Left colon (tissue), 2 donors: ENCODE data around the gene CCDC134. TPM values are rescaled to one million over a fixed set of nuclear protein-coding genes. Genes with fewer than 3 reads are reported as not detected.
A peak's percentile ranks its signal among the peaks of the same experiment; 100 is the strongest.
"Not testable (repeated sequence)": the region's sequence is repeated elsewhere in the genome, so short reads cannot be mapped to it uniquely, and the experiment has no call there.

Experiments
- ATAC-seq: fragments of 200-7000 bp; cut with Tn5 transposase; one replicate; pipeline ENCODE4 v1.9.1; 2020; ENCODE audit warnings: mild to moderate bottlenecking, moderate library complexity
- DNase-seq, 2 donors: peaks; one replicate each; pipeline ENCODE4 v3.0.0-alpha.2; 2020
- intact Hi-C, 2 donors: fragments of 100-400 bp; cut with DNase I in 1 of 2; cut with micrococcal nuclease in 1 of 2; formaldehyde crosslinking; loops; one replicate each; pipeline versions ENCODE4 v1.11.2 to v1.14.0; 2022; cut with DNase I, micrococcal nuclease
- total RNA-seq, 2 donors: library from RNA; stranded (reverse); fragmentation: NEBNext Ultra II Directional; extraction: Animal tissue kit (Norgen Biotek cat#: 25700); gene quantifications; one replicate each; pipeline ENCODE4 v1.2.1, GENCODE V29; 2021
- donor health status: DM: no; HTN: no; CAD: no.
- donor health status: DM: yes; HTN: yes; CAD: no.

Gene CCDC134
- total RNA-seq, 2 donors from 2014 or later: 8.8 to 11.0 TPM

DNA sequence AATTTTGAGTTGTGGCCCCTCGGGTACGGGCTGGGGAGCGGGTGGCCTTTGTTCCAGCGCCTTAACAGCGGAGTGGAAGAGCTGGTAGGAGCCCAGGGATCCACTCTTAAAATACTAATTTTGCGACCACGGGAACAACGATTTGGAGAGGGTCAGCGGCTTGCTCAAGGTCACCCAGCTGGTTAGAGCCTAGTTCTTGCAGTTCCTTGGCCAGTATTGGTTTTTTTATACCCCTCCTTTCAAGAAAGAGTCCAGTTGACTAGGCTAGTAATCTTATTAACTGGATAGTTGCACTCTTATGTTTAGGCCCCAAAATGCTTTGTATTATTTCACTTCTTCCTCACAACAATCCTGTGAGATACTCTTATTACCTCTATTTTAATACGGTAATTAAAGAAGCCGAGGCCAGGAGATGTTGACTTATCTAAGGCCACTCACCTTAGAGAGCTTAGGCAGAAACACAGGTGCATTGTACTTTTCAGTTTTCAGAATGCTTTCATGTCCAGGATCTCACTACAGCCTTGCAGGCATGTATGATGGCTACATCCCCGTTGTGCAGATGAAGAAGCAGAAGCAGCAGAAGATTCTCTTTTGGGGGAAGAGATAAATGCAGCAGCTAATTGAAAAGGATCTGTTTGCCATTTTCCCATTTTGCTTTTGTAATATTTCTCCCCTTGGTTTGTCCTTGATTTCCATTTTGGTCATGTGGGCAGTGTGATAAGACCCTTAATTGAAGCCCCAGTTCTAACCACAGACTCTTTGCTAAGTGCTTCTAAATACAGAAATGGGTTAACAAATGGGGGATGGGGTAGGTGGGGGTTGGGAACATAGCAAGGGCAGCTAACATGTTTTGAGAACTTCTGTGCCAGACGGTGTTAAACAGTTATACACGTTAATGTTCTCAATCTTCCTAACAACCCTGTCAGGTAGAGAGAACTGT is 33.8 kb downstream of the CCDC134 start:
- DNase-seq (no peak), ATAC-seq (no peak)
- intact Hi-C loops: no loop called here

DNA sequence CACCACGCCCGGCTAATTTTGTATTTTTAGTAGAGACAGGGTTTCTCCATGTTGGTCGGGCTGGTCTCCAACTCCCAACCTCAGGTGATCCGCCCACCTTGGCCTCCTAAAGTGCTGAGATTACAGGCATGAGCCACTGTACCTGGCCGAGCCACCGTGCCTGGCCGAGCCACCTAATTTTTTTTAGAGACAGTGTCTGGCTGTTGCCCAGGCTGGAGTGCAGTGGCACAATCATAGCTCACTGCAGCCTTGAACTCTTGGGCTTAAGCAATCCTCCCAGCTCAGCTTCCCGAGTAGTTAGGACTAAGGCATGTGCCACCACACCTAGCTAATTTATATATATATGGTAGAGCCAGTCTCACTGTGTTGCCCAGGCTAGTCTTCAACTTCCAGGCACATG is 35.0 kb downstream of the CCDC134 start:
- DNase-seq, intact Hi-C loops, ATAC-seq: not testable (repeated sequence)

DNA sequence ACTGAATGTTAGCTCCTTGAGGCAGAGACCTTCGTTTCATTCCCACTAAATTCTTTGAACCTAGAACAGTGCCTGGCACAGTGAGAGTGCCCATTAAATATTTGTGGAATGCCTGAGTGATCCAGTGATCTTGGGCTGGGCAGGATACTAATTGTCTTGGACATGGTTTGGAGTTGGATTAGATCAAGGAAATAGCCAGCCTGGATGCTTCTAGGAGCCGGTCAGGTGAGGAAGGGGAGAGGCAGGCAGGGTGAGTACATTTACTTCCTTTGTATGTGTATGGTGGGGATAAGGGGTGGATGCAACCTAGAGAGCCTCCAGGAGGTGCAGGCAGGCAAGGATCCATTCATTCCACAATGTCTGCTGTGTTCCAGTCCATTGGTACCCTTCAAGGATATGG is 36.1 kb downstream of the CCDC134 start:
- DNase-seq: no peak
- no peak for ATAC-seq
- intact Hi-C loops: no loop called here

DNA sequence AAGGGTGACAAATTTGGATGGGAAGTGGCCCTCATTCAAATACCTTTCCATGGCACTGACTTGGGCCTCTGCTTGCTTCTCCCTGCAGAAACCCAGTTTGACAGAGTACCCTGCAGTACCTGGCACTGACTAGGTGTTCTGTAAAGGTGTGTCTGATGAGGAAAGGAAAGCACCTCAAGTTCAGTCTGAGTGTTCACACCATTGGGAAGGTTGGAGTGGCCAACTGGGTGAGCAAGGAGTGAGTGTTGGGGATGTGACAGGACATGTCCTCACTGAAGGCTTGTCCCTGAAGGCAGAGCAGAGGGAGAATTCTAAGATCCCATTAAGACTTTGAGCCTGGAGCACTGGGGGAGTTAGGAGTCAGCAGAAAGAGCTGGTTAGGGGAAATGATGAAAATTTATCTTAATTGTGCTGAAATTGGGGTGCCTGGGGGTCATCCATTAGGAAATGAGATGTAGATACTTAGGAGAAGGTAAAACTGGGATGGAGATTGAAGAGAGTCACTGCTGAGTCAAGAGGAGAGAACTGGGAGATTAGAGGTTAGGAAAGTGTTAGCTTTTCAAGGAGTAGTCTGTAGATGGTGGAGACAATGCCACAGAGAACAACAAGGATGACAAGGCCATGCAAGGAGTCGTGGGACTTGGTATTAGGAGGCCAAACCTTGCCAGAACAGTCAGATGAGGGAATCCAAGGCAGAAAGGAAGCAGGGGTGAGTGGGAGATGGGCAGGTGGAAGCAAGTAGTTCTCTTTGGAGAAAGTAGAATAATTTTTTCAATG is 38.6 kb downstream of the CCDC134 start:
- no peak for DNase-seq
- ATAC-seq: no peak
- intact Hi-C loops: no loop called here

DNA sequence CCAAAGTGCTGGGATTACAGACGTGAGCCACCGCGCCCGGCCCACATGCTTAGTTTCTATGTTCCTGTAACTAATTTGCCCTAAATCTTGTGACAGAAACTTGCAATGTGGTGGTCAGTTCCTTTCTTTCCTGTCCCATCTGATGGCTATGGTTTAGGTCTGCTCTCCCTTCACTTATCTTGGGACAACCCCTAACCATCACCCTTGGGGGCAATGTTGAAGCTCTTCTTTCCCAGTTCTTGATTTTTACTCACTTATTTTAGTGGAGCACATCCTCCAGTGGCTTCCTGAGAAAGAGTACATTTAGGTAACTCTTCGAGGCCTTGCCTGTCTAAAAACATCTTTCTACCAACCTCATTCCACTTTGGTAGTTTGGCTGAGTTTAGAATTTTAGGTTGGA is 39.7 kb downstream of the CCDC134 start:
- ATAC-seq: no peak
- intact Hi-C loops: no loop called here
- DNase-seq: no peak

DNA sequence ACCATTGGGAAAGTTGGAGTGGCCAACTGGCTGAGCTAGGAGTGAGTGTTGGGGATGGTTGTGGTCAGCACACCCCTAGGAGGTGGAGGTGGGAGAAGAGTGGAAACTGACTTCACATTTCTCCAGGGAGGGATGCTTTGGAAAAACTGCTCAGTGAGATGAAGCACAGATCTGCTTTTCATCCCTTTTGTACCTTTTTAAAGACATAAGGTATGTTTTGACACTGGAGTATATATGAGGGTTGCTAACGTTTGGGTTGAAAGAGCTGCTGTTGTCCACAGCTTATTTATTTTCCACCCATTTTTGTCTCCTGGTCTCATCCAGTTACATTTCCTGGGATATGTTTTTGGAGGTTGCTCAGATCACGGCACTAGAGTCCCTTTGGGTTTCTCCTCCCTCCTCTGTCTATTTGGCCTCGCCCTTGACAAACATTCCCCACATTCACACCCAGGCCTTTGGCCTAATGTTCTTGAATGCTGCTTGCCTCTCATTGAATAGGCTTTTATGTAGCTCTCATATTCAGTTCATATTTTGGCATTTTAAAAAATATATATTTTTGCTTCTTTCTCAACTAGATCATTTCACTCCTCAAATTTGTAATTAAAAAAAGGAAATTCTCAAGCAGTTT is 40.7 kb downstream of the CCDC134 start:
- intact Hi-C loops: no loop called here
- peak; percentile 77 for ATAC-seq
- DNase-seq: no peak

DNA sequence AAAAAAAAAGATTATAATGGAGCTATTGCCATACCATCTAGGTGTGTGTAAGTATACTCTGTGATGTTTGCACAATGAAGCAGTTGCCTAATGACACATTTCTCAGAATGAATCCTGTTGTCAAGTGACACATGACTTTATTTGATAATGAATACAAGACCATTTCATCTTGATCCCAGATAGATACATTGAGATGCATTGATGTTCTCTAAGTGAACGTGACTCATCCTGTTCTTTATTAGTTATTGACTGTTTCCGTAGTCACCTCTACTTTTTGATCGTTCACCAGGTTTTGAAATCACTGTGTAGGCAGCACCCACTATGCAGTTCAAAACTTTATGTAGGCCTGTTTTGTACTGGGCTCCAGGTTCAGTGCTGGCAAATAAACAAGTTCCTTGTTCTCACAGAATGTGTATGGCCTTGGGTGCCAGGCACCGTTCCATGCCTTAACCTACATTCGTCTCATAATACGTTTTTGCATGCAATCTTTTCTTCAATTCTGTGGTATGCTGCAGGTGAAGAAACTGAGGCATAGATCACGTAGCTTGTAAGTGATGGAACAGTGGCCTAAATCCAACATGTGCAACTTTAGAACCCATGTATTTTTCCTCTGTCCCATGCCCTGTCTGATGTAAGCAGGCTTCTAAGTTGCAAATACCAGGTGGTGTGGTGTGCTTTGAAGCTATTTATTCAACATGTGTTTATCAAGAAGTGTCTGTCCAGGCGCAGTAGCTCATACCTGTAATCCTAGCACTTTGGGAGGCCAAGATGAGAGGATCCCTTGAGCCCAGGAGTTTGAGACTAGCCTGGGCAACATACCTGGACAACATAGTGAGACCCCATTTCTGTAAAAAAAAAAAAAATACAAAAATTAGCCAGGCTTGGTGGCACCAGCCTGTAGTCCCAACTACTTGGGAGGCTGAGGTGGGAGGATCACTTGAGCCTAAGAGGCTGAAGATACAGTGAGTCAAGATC is 42.8 kb downstream of the CCDC134 start:
- intact Hi-C loops: no loop called here
- DNase-seq (no peak), ATAC-seq (peak; percentile 57)

DNA sequence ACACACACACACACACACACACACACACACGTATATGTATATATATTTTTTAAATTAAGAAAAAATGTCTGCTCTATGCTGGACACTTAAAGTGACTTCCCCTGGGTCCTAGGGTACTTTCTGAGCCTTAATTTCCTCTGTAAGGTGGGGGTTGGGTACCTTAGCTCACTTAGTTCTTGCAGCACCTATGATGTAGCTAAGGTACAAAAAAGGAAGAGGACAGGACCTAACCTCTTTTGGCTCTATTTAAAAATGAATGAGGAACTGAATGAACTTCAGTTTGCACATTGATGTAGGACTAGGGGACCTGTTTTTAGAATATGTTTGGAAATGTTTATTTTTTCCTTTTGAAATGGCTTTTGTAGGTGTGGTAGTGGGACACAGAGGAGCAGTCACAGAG is 43.6 kb downstream of the CCDC134 start:
- DNase-seq: no peak
- no peak for ATAC-seq
- intact Hi-C loops: no loop called here

DNA sequence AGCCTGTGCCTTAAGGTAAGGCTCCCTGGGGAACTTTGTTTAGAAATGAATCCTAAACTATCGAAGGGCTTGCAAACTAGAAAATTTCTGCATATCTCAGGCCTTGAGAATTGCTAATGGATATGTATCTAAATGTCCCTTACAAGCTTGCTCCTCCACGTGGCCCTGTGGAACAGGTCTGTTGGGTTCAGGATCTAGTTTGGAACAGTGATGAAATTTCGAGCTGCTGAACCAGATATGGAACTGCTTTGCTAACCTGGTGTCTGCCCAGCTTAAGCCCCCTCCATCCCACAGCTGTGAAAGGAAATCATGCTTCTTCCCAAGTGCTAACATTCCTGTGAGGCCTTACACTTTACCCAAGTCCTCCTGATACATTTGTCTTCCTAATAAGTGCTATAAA is 44.0 kb downstream of the CCDC134 start:
- DNase-seq (no peak), ATAC-seq (no peak)
- intact Hi-C loops: no loop called here

DNA sequence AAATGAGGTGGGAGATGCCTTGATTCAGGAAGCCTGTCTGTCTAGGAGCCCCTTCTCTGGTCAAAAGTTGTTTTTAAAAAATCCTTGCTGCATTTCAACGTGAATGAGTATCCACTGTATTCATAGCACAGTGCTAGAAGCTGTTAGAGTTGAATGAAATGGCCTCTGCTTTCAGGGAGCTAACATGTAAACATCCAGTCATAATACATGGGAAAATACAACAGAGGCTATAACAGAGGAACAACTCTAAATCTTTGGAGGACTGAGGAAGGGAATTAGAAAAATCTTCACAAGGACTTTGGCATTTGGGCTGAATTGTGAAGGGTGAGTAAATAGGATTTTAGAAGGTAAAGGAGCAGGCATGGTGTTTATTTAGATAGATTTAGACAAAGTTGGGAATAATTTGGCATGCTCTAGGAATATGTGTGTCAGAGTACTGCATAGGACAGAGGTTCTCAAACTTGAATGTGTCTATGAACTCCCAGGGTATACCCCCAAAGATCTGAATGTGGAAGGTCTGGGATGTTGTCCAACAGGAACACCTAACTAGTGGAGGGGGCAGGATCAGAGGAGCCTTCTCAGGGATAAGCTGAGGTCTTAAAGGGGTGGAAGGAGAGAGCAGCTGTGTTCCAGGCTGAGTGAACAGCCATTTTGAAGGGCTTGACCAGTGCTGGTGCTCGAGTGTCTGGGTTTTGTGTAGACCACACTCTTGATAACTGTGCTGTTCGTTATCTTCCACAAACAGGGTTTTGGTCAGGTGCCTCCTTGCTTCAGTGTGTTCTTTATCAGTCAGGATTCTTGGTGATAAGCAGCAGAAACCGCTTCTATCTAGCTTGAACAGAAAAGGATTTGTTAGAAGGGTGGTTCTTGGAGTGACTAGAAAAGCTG is 45.1 kb downstream of the CCDC134 start:
- ATAC-seq: no peak
- intact Hi-C loops: no loop called here
- DNase-seq: no peak

DNA sequence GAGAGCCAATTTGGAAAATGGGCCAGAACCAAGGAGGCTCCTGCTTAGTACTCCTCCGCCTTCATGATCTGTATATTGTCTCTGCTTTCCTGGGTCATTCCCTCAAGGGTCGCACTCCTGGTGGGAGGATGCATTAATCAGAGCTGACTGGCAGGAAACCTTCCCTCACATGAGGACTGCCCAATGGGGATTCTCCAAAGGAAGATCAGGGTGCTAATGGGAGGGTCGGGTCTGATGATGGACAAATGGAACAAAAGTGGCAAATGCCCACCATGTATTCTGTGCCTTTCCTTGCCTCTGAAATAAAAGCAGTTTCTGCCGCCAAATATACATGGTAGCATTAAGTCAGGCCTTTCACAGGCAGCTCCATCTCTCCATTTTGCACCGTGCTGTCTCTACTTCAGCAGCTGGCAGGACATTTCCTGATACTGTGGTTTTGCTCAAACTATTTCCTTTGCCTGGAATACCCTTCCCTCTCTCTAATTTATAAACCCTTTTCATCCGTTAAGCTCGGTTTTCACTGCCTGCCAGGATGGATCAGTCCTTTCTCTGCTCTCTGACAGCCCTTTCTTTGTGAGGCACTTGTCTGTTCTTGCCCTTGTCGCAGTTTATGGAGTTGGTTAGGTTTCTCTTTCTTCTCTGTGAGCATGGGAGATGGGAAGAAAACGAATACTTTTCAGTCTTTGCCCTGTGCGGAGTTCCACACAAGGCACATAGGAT is 45.9 kb downstream of the CCDC134 start:
- intact Hi-C loops: no loop called here
- ATAC-seq (no peak), DNase-seq (no peak)

DNA sequence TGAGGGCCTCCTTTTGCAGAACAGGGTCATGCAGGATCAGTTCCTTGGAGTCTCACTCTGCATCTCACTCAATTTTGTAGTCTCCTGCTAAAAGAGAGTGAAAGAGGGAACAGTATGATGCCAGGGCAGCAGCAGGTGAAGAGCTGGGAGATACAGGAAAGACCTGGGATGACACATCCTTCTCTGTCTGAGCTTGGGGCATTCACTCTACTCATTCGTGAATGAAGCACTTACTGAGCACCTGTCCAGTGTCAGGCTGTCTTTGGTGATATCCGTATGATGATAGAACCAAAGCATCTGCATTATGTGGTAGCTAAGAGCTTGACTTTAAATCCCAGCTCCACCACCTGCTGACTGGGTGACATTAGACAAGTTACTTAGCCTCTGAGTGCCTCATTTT is 46.8 kb downstream of the CCDC134 start:
- intact Hi-C loops: no loop called here
- no peak for DNase-seq
- ATAC-seq: no peak

DNA sequence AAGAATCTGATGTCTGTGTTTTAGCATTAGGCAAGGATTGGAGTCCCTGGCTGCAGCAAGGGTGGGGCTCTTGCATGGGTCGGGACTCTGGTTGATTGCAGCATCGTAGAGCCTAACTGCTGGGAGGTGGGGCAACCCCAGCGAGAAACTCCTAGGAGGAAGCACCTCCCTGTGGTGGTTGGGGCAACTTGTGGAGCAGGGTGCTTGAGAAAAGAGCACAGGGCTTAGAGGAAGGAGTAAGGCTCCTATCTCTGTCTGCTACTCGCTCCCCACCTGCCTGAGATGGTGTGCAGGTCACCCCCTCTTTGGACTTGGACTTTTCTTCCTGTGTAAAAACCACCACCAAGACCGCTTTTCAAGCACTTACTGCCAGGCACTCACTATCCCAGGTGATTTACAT is 48.0 kb downstream of the CCDC134 start:
- peak; percentile 96 for ATAC-seq
- intact Hi-C loops: no loop called here
- DNase-seq: peak; percentile 80 to 92

DNA sequence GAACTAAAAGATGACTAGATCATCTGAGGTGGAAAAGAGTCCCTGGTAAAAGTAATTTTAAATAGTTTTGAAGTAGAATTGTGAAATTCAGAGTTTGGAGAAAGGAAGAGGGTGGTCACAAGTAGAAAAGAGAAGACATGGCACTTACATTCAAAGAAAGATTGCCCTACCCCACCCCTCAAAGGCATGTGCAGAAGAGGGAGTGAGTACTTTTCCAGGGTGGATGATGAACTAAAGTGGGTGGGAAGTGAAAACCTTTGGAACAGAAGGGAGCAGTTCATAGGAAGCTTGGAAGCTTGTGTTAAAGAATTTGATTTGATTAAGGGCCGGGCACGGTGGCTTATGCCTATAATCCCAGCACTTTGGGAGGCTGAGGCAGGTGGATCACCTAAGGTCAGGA is 56.0 kb downstream of the CCDC134 start:
- intact Hi-C loops: no loop called here
- DNase-seq (no peak), ATAC-seq (peak; percentile 82)

DNA sequence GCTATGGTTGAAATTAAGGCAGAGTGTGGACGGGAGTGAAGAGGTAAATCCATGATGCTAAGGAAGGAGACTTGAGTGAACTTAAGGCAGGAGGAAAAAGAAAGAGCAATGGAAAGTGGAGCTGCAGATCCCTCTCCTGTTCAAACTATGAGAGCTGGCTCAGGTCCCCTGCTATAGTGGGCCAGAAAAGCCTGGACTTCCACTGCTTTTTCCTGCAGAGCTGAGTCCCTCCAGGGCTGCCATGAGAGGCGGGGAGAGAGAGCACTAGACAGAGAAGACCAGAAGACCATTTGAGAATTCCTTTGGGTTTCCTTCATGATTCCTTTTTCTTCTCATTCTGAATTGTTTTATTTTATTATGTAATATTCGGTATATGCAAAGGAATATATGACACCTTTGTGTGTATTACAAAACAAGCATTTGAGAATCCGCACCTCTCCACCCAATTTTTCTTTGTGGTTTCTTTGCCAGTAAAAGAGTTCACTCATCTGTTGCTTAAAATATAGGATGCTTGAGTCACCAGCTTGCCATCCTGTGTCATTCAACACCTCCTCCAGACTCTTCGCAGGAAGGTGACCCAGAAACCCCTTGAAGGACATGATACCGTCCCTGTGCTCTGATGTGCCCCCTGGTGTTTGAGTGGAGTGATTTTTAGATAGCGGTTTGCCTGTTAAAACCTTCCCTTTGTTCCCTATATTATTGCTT is 56.8 kb downstream of the CCDC134 start:
- intact Hi-C loops: no loop called here
- peak; percentile 32 for ATAC-seq
- DNase-seq: peak in 1 of 2 donors; percentile 56

DNA sequence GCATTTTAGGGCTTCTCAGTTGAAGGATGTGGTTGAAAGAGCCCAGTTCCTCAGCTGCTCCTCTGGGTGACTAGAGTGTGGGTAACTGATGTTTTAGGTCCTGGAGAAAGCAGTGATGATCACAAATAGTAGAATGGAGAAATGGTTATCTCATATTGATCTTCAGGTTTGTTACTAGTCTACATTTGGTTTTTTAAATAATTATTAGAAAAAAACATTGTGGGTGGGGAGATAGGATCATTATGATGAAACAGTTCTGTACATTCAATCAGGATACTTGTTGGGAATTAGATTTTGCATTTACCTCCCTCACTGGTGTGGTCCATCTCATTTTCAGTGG is 57.4 kb downstream of the CCDC134 start:
- no peak for ATAC-seq
- intact Hi-C loops: no loop called here

DNA sequence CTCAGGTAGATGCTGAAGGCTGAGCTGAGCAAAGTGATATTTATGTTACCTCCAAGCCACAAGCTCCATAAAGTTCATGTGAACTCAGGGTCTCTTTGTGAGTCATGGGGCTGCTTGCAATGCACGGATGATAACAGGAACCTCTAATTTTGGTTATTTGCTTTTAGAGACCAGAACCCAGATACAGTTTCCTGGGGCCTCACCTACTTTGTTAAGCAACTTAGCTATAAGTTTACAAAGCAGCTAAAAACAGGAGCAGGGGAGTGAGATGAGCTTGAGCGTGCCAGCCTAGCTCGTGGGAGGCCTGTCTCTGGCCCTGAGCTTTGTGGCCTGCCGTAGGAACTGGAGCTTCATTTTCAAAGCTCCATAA is 61.7 kb downstream of the CCDC134 start:
- DNase-seq (no peak), ATAC-seq (no peak)
- intact Hi-C loops: no loop called here

More for the DNA sequence above, 57.4 kb downstream of the CCDC134 start:
- DNase-seq: no peak
